Epithelial cell of esophagus (primary cell): Measurements from ENCODE around the gene TSG101.

Source experiments
- DNase-seq: peaks from one replicate; pipeline ENCODE4 v3.0.0; 2010; ENCODE audit warnings: low read depth
- H3K4me3 ChIP-seq: 2 replicates; pipeline ENCODE4 v1.5.1; 2011; ENCODE audit warnings: mild to moderate bottlenecking, low read length, control low read depth
- CTCF ChIP-seq: IDR thresholded peaks from 2 replicates; pipeline ENCODE4 v1.5.1; 2011; ENCODE audit warnings: low read depth, mild to moderate bottlenecking, low read length, control low read depth, inconsistent platforms; ENCODE audit not compliant: insufficient read depth; ENCODE audit errors: missing control alignments

Gene TSG101

GRCh38 chr11:18526521-18527296 is at the start of gene TSG101:
Gene TSG101, minus strand, starts transcription at chr11:18526942. Its CDS starts 126 bp downstream, at chr11:18526816.
- peak; percentile 93 for DNase-seq
- no peak for TF ChIP-seq CTCF

GRCh38 chr11:18575361-18575760 is 48.6 kb upstream of the TSG101 start:
- TF ChIP-seq CTCF: no peak
- H3K4me3 ChIP-seq: no peak overlapping the region
- DNase-seq: no peak

More at GRCh38 chr11:18526521-18527296, at the start of gene TSG101:
- H3K4me3 ChIP-seq: peak within 1 kb of the TSS; percentile 69

GRCh38 chr11:18567081-18567480 is 40.3 kb upstream of the TSG101 start:
- H3K4me3 ChIP-seq: no peak overlapping the region
- no peak for TF ChIP-seq CTCF
- DNase-seq: peak; percentile 24

GRCh38 chr11:18566406-18566805 is 39.7 kb upstream of the TSG101 start:
- peak; percentile 23 for DNase-seq
- H3K4me3 ChIP-seq: no peak overlapping the region

GRCh38 chr11:18564149-18564548 is 37.4 kb upstream of the TSG101 start:
- no peak for DNase-seq
- no peak for TF ChIP-seq CTCF
- no peak overlapping the region for H3K4me3 ChIP-seq

More at GRCh38 chr11:18566406-18566805, 39.7 kb upstream of the TSG101 start:
- TF ChIP-seq CTCF: no peak

GRCh38 chr11:18563090-18563730 is 36.5 kb upstream of the TSG101 start:
- DNase-seq: no peak
- no peak for TF ChIP-seq CTCF
- H3K4me3 ChIP-seq: no peak overlapping the region
